ENCODE results near the gene IGDCC3. TPM values are rescaled to one million over a fixed set of nuclear protein-coding genes. Genes with fewer than 3 reads are reported as not detected.
A peak's percentile ranks its signal among the peaks of the same experiment; 100 is the strongest.

The IGDCC3 gene
- total and polyA plus RNA-seq, 2 experiments from 2014 or later, result not detected

GRCh38 chr15:65285291-65286068 is 92.3 kb downstream of the IGDCC3 start:
- Histone ChIP-seq H3K27me3 (replicated peaks; ENCODE audit: insufficient read depth) (no peaks in the 10 kb centered on the region), H3K27ac (peak overlapping the region; percentile 28), H4K20me1 (ENCODE audit: insufficient read depth) (no peaks in the 10 kb centered on the region), H3F3A (ENCODE audit: insufficient read depth) (peaks cover 19% of the 10 kb centered on the region), H3K36me3 (ENCODE audit: low read depth) (no peaks in the 10 kb centered on the region), H3K9me2 (ENCODE audit: insufficient read depth) (no peaks in the 10 kb centered on the region), H3K4me3 (peak overlapping the region; percentile 81), H3K4me1 (ENCODE audit: insufficient read depth) (peaks cover 9% of the 10 kb centered on the region), H3K79me2 (ENCODE audit: insufficient read depth) (no peaks in the 10 kb centered on the region; the same call in 1 of the 2 replicates), H3K9ac (peak overlapping the region; percentile 77), H3K4me2 (ENCODE audit: unreplicated experiment) (peak overlapping the region; percentile 86), H3K9me3 (ENCODE audit: low read depth) (no peaks in the 10 kb centered on the region), H2AFZ (peak overlapping the region; percentile 89)
- peak; percentile 48 for DNase-seq
- WGBS, 2 experiments (ENCODE audit: low coverage in 1 of 2, low lambda C conversion rate in 2 of 2, missing lambda C conversion rate in 2 of 2), result 51 to 54% methylated on average over 10 of the region's 10 CpGs
- TF ChIP-seq EZH2phosphoT487 (IDR thresholded peaks at IDR 0.05; ENCODE audit: insufficient read depth, low read depth) (no peak), EZH2 (IDR thresholded peaks at IDR 0.05; ENCODE audit: insufficient read depth, poor library complexity, severe bottlenecking) (no peak)
- in situ Hi-C loops (cut with MboI), result no loop called here

- H3F3A ChIP-seq (ENCODE audit: insufficient read depth), result no peaks in the 10 kb centered on the region
- no peak overlapping the region for H3K4me2 ChIP-seq (ENCODE audit: unreplicated experiment)
- H3K9me2 ChIP-seq (ENCODE audit: insufficient read depth), result no peaks in the 10 kb centered on the region
- H3K4me3 ChIP-seq, result no peak overlapping the region
- H3K36me3 ChIP-seq (ENCODE audit: low read depth), result no peaks in the 10 kb centered on the region
- no peak for DNase-seq
- TF ChIP-seq EZH2 (IDR thresholded peaks at IDR 0.05; ENCODE audit: insufficient read depth, poor library complexity, severe bottlenecking), result no peak
- no peaks in the 10 kb centered on the region for H3K9me3 ChIP-seq (ENCODE audit: low read depth)
- 0 out of 2 replicates have a peak, but pooled peaks cover 4% of the 10 kb centered on the region for H3K4me1 ChIP-seq (ENCODE audit: insufficient read depth)
- no peaks in the 10 kb centered on the region for H3K79me2 ChIP-seq (ENCODE audit: insufficient read depth)
- 100% methylated on average over 1 of the region's 1 CpG for WGBS, 2 experiments (ENCODE audit: low coverage in 1 of 2, low lambda C conversion rate in 2 of 2, missing lambda C conversion rate in 2 of 2)
- no peak overlapping the region for H2AFZ ChIP-seq
- H4K20me1 ChIP-seq (ENCODE audit: insufficient read depth), result no peaks in the 10 kb centered on the region
- H3K27ac ChIP-seq, result no peak overlapping the region
- no peaks in the 10 kb centered on the region for H3K27me3 ChIP-seq (replicated peaks; ENCODE audit: insufficient read depth)
- no peak overlapping the region for H3K9ac ChIP-seq
- in situ Hi-C loops (cut with MboI), result no loop called here
These were observed 99.3 kb downstream of the IGDCC3 start for GRCh38 chr15:65278480-65278879.

Small RNAs within 50 kb of the gene (small RNA-seq; reads per million reads assigned to genes)
- 835,629 reads per million, percentile 100 among the genes with 10 or more reads in this experiment for gene RNU5A-1 (ENCODE audit: low read depth, low replicate concordance)
- gene RNU5B-1 (ENCODE audit: low read depth, low replicate concordance), result 79,684 reads per million, percentile 100 among the genes with 10 or more reads in this experiment
- gene SNORA24B (ENCODE audit: low read depth, low replicate concordance), result not detected

Other genes with a start within 250 kb of the IGDCC3 start
- 11.8 and 13.6 TPM in 2 replicates for gene PDCD7, start 244.2 kb downstream of the IGDCC3 start, total RNA-seq (2014; rRNA removed; shearing (Covaris generic))
- 7.5 and 8.4 TPM in 2 replicates for gene PDCD7, start 244.2 kb downstream of the IGDCC3 start, polyA plus RNA-seq (2016; fragmentation: Nextera tagmentation; extraction: Ambion mirVana)
- gene CLPX, start 192.7 kb downstream of the IGDCC3 start, total RNA-seq (2014; rRNA removed; shearing (Covaris generic)), result 28.3 and 33.1 TPM in 2 replicates
- 22.8 and 23.8 TPM in 2 replicates for gene CLPX, start 192.7 kb downstream of the IGDCC3 start, polyA plus RNA-seq (2016; fragmentation: Nextera tagmentation; extraction: Ambion mirVana)
- gene CILP, start 166.5 kb downstream of the IGDCC3 start, total RNA-seq (2014; rRNA removed; shearing (Covaris generic)), result under 0.01 and 0.11 TPM in 2 replicates
- gene CILP, start 166.5 kb downstream of the IGDCC3 start, polyA plus RNA-seq (2016; fragmentation: Nextera tagmentation; extraction: Ambion mirVana), result 0.09 TPM in 1 of 2 replicates, not detected in the other
- gene PARP16, start 91.1 kb downstream of the IGDCC3 start, total RNA-seq (2014; rRNA removed; shearing (Covaris generic)), result 3.8 and 5.6 TPM in 2 replicates
- gene PARP16, start 91.1 kb downstream of the IGDCC3 start, polyA plus RNA-seq (2016; fragmentation: Nextera tagmentation; extraction: Ambion mirVana), result 7.1 and 7.7 TPM in 2 replicates
- gene RNU5A-1, start 82.0 kb downstream of the IGDCC3 start, total RNA-seq (2014; rRNA removed; shearing (Covaris generic)), result not detected in 2 replicates
- gene RNU5A-1, start 82.0 kb downstream of the IGDCC3 start, polyA plus RNA-seq (2016; fragmentation: Nextera tagmentation; extraction: Ambion mirVana), result not detected in 2 replicates
- not detected in 2 replicates for gene RNU5B-1, start 73.3 kb downstream of the IGDCC3 start, total RNA-seq (2014; rRNA removed; shearing (Covaris generic))
- not detected in 2 replicates for gene RNU5B-1, start 73.3 kb downstream of the IGDCC3 start, polyA plus RNA-seq (2016; fragmentation: Nextera tagmentation; extraction: Ambion mirVana)
- gene IGDCC4, start 44.9 kb upstream of the IGDCC3 start, total RNA-seq (2014; rRNA removed; shearing (Covaris generic)), result 0.32 and 0.51 TPM in 2 replicates
- gene IGDCC4, start 44.9 kb upstream of the IGDCC3 start, polyA plus RNA-seq (2016; fragmentation: Nextera tagmentation; extraction: Ambion mirVana), result 0.39 and 0.62 TPM in 2 replicates
- gene DPP8, start 139.7 kb upstream of the IGDCC3 start, total RNA-seq (2014; rRNA removed; shearing (Covaris generic)), result 21.5 and 28.9 TPM in 2 replicates
- gene DPP8, start 139.7 kb upstream of the IGDCC3 start, polyA plus RNA-seq (2016; fragmentation: Nextera tagmentation; extraction: Ambion mirVana), result 28.0 and 30.1 TPM in 2 replicates
- 89.7 and 104 TPM in 2 replicates for gene HACD3, start 152.5 kb upstream of the IGDCC3 start, total RNA-seq (2014; rRNA removed; shearing (Covaris generic))
- gene HACD3, start 152.5 kb upstream of the IGDCC3 start, polyA plus RNA-seq (2016; fragmentation: Nextera tagmentation; extraction: Ambion mirVana), result 119 and 135 TPM in 2 replicates
- 23.1 and 41.4 TPM in 2 replicates for gene INTS14, start 233.1 kb upstream of the IGDCC3 start, total RNA-seq (2014; rRNA removed; shearing (Covaris generic))
- 31.7 and 34.3 TPM in 2 replicates for gene INTS14, start 233.1 kb upstream of the IGDCC3 start, polyA plus RNA-seq (2016; fragmentation: Nextera tagmentation; extraction: Ambion mirVana)
- gene SLC24A1, start 243.9 kb upstream of the IGDCC3 start, total RNA-seq (2014; rRNA removed; shearing (Covaris generic)), result 7.2 and 10.5 TPM in 2 replicates
- 2.1 and 4.9 TPM in 2 replicates for gene SLC24A1, start 243.9 kb upstream of the IGDCC3 start, polyA plus RNA-seq (2016; fragmentation: Nextera tagmentation; extraction: Ambion mirVana)